Measurements from ENCODE around the gene DPF3. TPM values are rescaled to one million over a fixed set of nuclear protein-coding genes. Genes with fewer than 3 reads are reported as not detected.

DPF3 gene
- total and polyA plus RNA-seq, 4 donors, result 0.17 to 3.9 (median 0.52) TPM

GRCh38 chr14:72643317-72643801 lies 250.5 kb downstream of the DPF3 start:
- H3K36me3 ChIP-seq (ENCODE audit: control insufficient read depth in 4 of 4, insufficient read depth in 4 of 4, low read length in 4 of 4), result no peaks in the 10 kb centered on the region
- WGBS, 2 donors, result 81 to 89% methylated on average over 5 of the region's 5 CpGs
- ATAC-seq (ENCODE audit: insufficient read depth, low FRiP score), result peak; percentile 27
- DNase-seq, result no peak
- H3K9me3 ChIP-seq (ENCODE audit: control insufficient read depth in 4 of 4, insufficient read depth in 3 of 4, low read length in 3 of 4), result peaks cover 0 to 12% (median 2%) of the 10 kb centered on the region in 4 donors
- no peaks in the 10 kb centered on the region for H3K27me3 ChIP-seq (ENCODE audit: control insufficient read depth in 3 of 3, insufficient read depth in 3 of 3, low read length in 2 of 3)
- H3K9ac ChIP-seq (ENCODE audit: insufficient read depth in 1 of 2, low read length in 2 of 2), result no peak overlapping the region
- no peak for TF ChIP-seq CTCF (IDR thresholded peaks at IDR 0.05; ENCODE audit: control extremely low read depth, extremely low read depth)
- peaks cover 0 to 8% (median 3%) of the 10 kb centered on the region in 5 donors for H3K4me1 ChIP-seq (ENCODE audit: control insufficient read depth in 5 of 5, insufficient read depth in 5 of 5, low read length in 5 of 5)
- no peak overlapping the region for H3K4me3 ChIP-seq
- H3K27ac ChIP-seq (ENCODE audit: low read depth in 1 of 2, low read length in 1 of 2), result peak overlapping the region in 1 of 2 donors; percentile 21

GRCh38 chr14:72640911-72641485 lies 252.9 kb downstream of the DPF3 start:
- DNase-seq (no peak), ATAC-seq (ENCODE audit: insufficient read depth, low FRiP score) (no peak)
- WGBS, 2 donors, result 89 to 90% methylated on average over 8 of the region's 8 CpGs
- TF ChIP-seq CTCF (IDR thresholded peaks at IDR 0.05; ENCODE audit: control extremely low read depth, extremely low read depth), result no peak
- no peak overlapping the region for H3K27ac ChIP-seq (ENCODE audit: low read depth in 1 of 2, low read length in 1 of 2)
- H3K27me3 ChIP-seq (ENCODE audit: control insufficient read depth in 3 of 3, insufficient read depth in 3 of 3, low read length in 2 of 3), result no peaks in the 10 kb centered on the region
- peaks cover 0 to 3% (median 0%) of the 10 kb centered on the region in 5 donors for H3K4me1 ChIP-seq (ENCODE audit: control insufficient read depth in 5 of 5, insufficient read depth in 5 of 5, low read length in 5 of 5)
- H3K9ac ChIP-seq (ENCODE audit: insufficient read depth in 1 of 2, low read length in 2 of 2), result no peak overlapping the region
- H3K36me3 ChIP-seq (ENCODE audit: control insufficient read depth in 4 of 4, insufficient read depth in 4 of 4, low read length in 4 of 4), result no peaks in the 10 kb centered on the region
- peaks cover 0 to 12% (median 2%) of the 10 kb centered on the region in 4 donors for H3K9me3 ChIP-seq (ENCODE audit: control insufficient read depth in 4 of 4, insufficient read depth in 3 of 4, low read length in 3 of 4)
- H3K4me3 ChIP-seq, result no peak overlapping the region

- H3K4me3 ChIP-seq, result no peak overlapping the region
- H3K27me3 ChIP-seq (ENCODE audit: control insufficient read depth in 3 of 3, insufficient read depth in 3 of 3, low read length in 2 of 3), result no peaks in the 10 kb centered on the region
- TF ChIP-seq CTCF (IDR thresholded peaks at IDR 0.05; ENCODE audit: control extremely low read depth, extremely low read depth), result no peak
- no peak overlapping the region for H3K9ac ChIP-seq (ENCODE audit: insufficient read depth in 1 of 2, low read length in 2 of 2)
- peaks cover 0 to 4% (median 0%) of the 10 kb centered on the region in 5 donors for H3K4me1 ChIP-seq (ENCODE audit: control insufficient read depth in 5 of 5, insufficient read depth in 5 of 5, low read length in 5 of 5)
- H3K9me3 ChIP-seq (ENCODE audit: control insufficient read depth in 4 of 4, insufficient read depth in 3 of 4, low read length in 3 of 4), result peaks cover 0 to 10% (median 2%) of the 10 kb centered on the region in 4 donors
- WGBS, 2 donors, result 75 to 86% methylated on average over 3 of the region's 3 CpGs
- no peaks in the 10 kb centered on the region for H3K36me3 ChIP-seq (ENCODE audit: control insufficient read depth in 4 of 4, insufficient read depth in 4 of 4, low read length in 4 of 4)
- H3K27ac ChIP-seq (ENCODE audit: low read depth in 1 of 2, low read length in 1 of 2), result peak overlapping the region in 1 of 2 donors; percentile 76
- ATAC-seq (ENCODE audit: insufficient read depth, low FRiP score) (no peak), DNase-seq (no peak)
Measured at GRCh38 chr14:72638021-72638420, 255.9 kb downstream of the DPF3 start.

Data from lung (tissue), 12 donors.